ELR (cell line): Measurements from ENCODE around the gene MICAL2.

Experiments
- DNase-seq: peaks from one replicate; pipeline ENCODE4 v3.0.0-alpha.2; 2015; ENCODE audit warnings: low read depth

MICAL2 gene

GRCh38 chr11:12188548-12189317, 78.3 kb downstream of the MICAL2 start:
- DNase-seq, result no peak

GRCh38 chr11:12189543-12190235, 79.3 kb downstream of the MICAL2 start:
- no peak for DNase-seq

- DNase-seq, result no peak
Measured at GRCh38 chr11:12190511-12190910, 80.1 kb downstream of the MICAL2 start.

- DNase-seq, result no peak
Measured at GRCh38 chr11:12192794-12193514, 82.6 kb downstream of the MICAL2 start.

- DNase-seq, result no peak
Measured at GRCh38 chr11:12193515-12194336, 83.3 kb downstream of the MICAL2 start.

GRCh38 chr11:12195768-12196167, 85.4 kb downstream of the MICAL2 start:
- DNase-seq, result no peak

- DNase-seq, result no peak
Measured at GRCh38 chr11:12196308-12196707, 85.9 kb downstream of the MICAL2 start.

GRCh38 chr11:12196872-12197271, 86.5 kb downstream of the MICAL2 start:
- DNase-seq, result no peak

- no peak for DNase-seq
Measured at GRCh38 chr11:12198251-12199222, 88.1 kb downstream of the MICAL2 start.

- DNase-seq, result no peak
Measured at GRCh38 chr11:12199231-12199948, 89.0 kb downstream of the MICAL2 start.

- DNase-seq, result peak; percentile 68
Measured at GRCh38 chr11:12200279-12200990, 90.0 kb downstream of the MICAL2 start.

GRCh38 chr11:12200991-12201985, 90.9 kb downstream of the MICAL2 start:
- DNase-seq, result peak; percentile 89

GRCh38 chr11:12202661-12203310, 92.4 kb downstream of the MICAL2 start:
- DNase-seq, result no peak

- DNase-seq, result no peak
Measured at GRCh38 chr11:12204506-12204905, 94.1 kb downstream of the MICAL2 start.

GRCh38 chr11:12205330-12205729, 94.9 kb downstream of the MICAL2 start:
- DNase-seq, result peak; percentile 79

GRCh38 chr11:12206529-12206928, 96.1 kb downstream of the MICAL2 start:
- peak; percentile 68 for DNase-seq

GRCh38 chr11:12207384-12208150, 97.2 kb downstream of the MICAL2 start:
- DNase-seq, result peak; percentile 90
